Inflammatory macrophage (primary cell): ENCODE measurements around the gene RBM39.

ENCODE experiments used
- DNase-seq, 2 donors: peaks; one replicate each; pipeline ENCODE4 v3.0.0-alpha.2; 2020 to 2022

Gene RBM39

GRCh38 chr20:35665949-35666288 is 76.1 kb downstream of the RBM39 start:
- DNase-seq = no peak

- peak; percentile 93 to 94 for DNase-seq
Observed at GRCh38 chr20:35664466-35665206, 77.4 kb downstream of the RBM39 start, which contains the start of the genes CPNE1 and RBM12. Gene CPNE1 (minus strand): TSS chr20:35664900. CDS start chr20:35632923, 31,977 bp downstream. Gene RBM12 (minus strand): TSS chr20:35664900. CDS start chr20:35655322, 9,578 bp downstream.

- DNase-seq = peak in 1 of 2 donors; percentile 23
Observed at GRCh38 chr20:35663516-35664465, 78.3 kb downstream of the RBM39 start.

- DNase-seq = no peak
Observed at GRCh38 chr20:35662551-35662950, 79.5 kb downstream of the RBM39 start.

- no peak for DNase-seq
Observed at GRCh38 chr20:35661908-35662307, 80.2 kb downstream of the RBM39 start.

GRCh38 chr20:35661053-35661452 is 81.0 kb downstream of the RBM39 start:
- DNase-seq = no peak

GRCh38 chr20:35660122-35660937 is 81.7 kb downstream of the RBM39 start:
- no peak for DNase-seq

- no peak for DNase-seq
Observed at GRCh38 chr20:35657271-35657670, 84.8 kb downstream of the RBM39 start.

- no peak for DNase-seq
Observed at GRCh38 chr20:35654415-35654814, 87.6 kb downstream of the RBM39 start.

GRCh38 chr20:35653893-35654292 is 88.2 kb downstream of the RBM39 start:
- DNase-seq = no peak
